Stimulated activated CD4-positive, alpha-beta T cell treated with anti-CD3 and anti-CD28 coated beads, Interleukin-12 subunit alpha, Interleukin-12 subunit beta, amount 100 ng/mL, for 48 hours (primary cell): ENCODE data around the gene UNC50.
"Not testable (repeated sequence)": the region's sequence is repeated elsewhere in the genome, so short reads cannot be mapped to it uniquely, and the experiment has no call there.

Experiments used
- DNase-seq, 3 donors: peaks; one replicate each; pipeline ENCODE4 v3.0.0-alpha.2; 2020; ENCODE audit warnings: low read depth in 2 of 3, low spot score in 1 of 3

UNC50 gene

DNA sequence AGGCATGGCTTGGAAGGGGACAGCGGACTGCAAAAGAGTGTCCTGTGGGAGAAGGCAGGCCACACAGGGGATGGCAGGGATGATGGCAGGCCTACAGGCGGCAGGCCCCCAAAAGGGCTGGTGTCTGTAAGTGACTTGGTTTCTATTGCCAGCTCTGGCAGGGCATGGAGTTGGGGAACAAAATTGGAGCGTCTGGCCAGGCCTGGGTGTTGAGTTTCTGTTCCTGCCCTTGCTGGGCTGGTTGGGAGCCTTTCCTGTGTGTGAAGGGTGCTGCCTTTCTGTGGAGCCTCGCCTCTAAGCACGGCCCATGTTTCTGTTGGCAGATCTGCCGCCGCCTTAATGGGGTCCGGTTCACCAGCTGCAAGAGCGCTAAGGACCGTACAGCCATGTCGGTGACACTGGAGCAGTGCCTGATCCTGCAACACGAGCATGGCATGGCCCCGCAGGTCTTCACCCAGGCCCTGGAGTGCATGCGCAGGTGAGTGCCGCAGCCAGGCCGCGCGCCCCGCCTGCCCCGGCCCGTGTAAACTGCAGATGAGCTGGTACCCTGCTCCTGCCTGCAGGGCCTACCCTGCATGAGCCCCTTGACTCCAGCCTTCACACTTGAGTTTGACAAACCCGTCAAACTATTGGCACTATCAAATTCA lies 31.6 kb upstream of the UNC50 start:
- no peak for DNase-seq

DNA sequence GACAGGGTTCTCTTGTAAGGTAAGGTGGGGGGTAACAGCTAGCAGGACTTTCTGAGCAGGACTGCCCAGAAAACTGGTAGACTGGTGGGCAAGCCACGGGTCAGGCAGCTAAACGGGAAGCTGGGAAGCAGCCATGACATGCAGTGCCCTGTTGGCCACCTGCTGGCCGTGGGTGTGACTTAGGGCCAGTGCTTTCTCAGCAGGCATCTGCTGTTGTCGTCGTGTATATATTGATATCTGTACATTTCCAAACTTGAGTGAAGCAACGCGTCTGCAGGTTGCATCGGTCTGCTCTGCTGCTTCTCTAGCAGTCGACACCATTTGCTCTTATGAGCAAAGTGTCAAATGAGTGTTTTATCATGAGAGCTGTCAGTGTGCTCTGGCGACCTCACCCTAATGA lies 31.1 kb upstream of the UNC50 start:
- no peak for DNase-seq

DNA sequence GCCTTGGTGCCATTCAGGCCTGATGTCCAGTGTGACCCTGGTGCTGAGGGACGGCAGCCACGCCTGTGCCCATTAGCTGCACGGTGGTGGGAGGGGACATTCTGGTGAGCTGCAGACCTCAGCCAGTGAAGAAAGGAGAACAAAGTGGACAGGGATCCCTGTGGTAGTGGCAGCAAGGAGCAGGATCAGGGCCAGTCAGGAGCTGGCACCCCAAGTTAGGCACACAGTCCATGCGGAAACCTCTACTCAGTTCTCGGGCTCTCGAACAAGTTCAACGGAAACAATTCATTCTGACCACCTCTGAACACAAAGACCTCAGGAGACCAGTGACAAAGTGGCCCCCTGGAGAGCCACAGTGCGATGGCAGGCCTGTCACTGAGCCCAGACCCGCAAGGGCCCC lies 30.2 kb upstream of the UNC50 start:
- no peak for DNase-seq

DNA sequence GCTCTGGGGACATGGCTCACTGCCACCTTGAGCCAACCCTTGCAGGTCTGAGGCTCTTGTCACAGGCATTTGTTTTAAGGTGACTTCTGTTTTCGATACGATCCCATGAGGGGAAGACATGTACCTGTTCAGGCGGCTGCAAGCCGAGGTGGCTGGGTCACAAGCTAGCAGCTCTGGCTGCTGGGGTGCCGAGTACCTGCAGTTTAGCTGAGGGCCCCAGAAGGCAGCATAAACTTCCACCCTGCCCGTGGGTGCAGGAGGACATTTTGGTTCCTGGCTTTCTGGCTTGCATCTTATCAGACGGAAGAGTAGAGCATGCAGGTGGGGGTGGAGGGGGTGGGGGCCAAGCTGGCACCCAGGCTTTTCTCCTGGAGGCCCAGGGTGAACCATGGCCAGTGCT lies 28.5 kb upstream of the UNC50 start:
- DNase-seq = no peak

DNA sequence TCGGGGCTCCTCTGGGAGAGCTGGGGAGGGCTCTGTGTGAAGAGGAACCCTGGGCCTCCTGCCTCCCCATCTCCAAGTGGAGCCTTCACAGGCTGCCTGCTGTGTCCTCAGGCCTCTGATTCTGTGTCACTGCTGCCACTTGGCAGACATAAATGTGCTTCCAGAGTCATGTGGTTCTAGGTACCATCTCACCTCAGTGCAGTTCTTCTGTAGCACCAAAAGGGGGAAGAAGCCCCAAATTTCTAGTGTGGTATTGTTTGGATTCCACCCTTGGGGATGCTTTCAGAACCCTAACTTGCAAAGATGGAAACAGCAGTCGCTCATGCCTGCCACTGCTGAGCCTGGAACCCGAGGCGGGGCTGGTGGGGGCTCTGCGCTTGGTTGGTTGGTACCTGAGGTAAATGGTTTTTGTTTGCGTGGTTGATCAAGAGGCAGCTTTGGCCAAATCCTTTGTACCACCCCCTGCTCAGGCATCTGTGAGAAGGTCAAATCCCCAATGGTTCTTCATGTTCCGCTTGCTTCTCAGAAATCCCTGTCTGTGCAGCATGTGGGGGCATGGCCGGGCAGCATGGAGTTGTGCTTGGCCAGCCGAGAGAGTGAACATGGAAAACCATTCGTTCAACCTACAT lies 27.6 kb upstream of the UNC50 start:
- no peak for DNase-seq

DNA sequence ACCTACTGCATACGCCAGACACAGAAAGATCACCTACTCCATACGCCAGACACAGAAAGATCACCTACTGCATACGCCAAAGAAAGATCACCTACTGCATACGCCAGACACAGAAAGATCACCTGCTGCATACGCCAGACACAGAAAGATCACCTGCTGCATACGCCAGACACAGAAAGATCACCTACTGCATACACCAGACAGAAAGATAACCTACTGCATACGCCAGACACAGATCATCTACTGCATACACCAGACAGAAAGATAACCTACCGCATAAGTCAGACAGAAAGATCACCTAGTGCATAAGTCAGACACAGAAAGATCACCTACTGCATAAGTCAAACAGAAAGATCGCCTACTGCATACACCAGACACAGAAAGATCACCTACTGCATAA lies 25.9 kb upstream of the UNC50 start:
- no peak for DNase-seq

DNA sequence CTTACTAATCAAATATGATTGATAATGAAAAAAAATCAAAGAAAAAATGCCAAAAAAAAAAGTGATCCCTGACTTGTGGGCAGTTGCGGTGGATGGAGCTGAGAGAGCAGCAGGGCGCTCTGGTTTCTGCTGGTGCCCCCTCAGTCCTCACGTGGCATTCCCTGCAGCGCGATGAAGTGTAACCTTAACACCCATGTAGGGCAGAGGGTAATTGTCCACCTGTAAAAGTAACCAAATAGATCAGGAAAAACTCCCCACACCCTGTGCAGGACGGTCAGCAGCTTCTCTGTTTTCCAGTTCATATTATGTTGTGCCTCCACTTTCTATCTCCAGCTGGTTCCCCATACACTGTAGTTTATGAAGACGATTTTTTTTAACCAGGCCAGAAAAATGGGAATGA lies 25.1 kb upstream of the UNC50 start:
- DNase-seq = no peak

DNA sequence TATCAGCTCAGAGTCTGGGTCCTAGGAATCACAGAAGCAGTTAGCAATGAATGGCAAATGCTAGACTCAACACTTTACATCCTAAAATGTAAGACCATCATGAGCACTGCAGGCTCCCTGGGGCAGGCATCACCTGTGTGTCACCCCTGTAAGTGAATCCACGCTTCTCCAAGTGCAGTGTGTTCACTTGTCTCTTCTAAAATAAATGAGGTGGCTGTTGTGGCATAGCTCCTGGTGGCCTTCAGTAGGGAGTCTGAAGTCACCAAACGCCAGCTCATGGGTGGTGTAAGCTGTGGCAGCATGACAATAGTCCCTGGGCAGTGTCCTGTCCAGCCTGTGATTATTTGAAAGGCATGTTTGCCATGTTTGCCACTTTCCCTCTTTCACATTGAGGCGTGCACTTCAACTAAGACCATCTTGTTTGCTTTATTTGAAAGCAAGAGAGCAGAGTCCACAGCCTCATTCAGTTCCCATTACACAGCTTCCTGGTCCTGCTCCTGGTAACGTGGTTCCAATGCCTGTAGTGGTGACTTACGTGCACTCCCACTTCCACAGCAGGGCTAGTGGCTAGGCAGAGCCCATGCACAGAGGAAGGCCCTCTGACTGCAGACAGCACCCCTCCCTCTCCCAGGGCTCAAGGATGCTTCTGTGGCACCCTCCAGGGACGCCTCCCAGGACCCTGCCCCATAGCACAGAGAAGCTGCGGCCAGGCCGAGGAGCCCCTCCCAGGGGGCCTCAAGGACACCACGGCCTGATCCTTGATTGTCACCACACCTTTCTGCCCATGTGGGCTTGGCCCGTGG lies 24.4 kb upstream of the UNC50 start:
- DNase-seq = no peak

DNA sequence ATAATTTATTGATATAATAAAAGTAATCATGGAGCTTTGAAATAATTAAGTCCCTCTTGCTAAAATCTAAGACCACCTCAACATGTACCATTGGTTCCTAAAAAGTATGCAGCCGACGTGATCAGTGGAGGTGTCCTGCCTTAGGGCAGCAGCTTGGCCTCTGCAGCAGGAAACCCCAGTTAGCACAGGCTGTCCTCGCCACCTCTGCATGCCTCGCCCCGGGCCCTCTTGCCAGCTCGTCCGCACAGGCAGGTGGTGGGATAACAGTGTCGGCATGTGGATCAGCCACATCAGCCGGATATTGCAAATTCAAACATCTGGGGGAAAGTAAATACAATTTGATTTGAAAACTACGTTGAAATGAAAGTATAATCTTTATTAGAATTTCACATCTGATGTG lies 23.0 kb upstream of the UNC50 start:
- no peak for DNase-seq

DNA sequence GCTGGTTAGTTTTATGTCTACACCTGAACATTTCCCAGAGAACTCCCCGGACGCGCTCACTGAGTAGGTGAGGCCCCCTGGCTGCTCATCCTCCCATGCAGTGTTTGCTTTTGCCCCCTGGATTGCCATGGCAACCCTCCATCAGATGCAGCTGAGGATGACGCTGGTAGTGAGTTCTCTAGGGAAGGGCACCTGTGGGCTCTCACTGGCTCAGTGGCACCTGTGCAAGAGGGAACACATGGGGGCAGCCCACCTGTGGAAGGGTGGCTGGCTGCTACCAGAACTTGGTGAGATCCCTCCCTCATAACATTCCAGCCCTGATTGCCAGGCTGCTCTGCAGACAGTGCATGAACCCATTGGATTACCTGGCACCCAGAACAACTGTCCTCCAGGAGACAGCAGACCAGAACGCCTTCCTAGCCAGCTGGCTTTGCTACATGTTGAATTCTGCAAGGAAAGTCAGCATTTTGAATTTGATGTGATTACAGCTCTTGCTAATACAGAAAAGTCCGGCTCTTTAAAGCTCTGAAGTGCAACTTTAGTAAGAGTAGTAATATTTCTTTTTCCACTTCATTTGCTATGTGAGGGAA lies 21.7 kb upstream of the UNC50 start:
- no peak for DNase-seq

DNA sequence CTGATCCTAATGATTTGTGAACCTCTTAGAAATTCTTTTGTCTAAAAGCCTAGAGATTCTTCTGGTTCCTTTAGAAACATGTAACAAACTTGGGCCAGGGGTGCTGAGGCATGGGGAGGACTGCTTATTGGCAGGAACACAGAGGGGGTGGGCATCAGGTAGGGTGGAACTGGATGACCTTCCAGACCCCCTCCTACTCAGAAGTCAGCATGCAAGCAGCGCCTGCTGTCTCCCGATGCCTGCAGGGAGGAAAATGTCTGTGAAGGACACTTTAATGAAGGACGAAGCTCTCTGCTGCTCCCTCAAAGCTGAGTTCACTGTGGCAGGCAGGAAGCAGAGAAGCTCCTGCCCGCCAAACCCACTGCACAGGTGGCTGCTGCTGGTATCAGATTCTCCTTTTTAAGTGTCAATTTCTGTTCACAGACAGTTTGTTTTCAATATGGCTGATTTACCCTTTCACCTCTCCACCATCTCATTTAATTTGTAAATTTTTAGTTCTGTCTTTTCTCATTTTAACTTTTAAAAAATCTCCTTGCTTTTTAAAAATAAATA lies 19.4 kb upstream of the UNC50 start:
- no peak for DNase-seq

DNA sequence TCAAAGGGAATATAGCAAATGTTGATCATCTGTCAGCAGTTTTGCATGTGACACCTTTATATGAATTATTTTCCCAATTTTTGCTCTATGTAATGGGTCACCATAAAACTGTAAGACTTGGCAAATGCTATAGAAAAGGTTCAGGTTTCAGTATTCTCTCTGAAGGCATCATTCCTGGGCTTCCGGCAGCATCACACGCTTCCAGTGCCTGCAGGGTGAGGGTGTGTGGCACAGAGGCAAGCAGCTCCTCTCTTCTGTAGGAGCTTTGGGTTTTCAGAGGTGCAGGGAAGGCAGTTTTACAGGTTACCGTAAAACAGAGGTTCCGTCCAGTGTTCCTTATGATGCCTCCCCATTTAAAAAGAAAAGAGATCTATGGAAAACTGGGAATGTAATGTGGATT lies 18.9 kb upstream of the UNC50 start:
- DNase-seq = no peak

DNA sequence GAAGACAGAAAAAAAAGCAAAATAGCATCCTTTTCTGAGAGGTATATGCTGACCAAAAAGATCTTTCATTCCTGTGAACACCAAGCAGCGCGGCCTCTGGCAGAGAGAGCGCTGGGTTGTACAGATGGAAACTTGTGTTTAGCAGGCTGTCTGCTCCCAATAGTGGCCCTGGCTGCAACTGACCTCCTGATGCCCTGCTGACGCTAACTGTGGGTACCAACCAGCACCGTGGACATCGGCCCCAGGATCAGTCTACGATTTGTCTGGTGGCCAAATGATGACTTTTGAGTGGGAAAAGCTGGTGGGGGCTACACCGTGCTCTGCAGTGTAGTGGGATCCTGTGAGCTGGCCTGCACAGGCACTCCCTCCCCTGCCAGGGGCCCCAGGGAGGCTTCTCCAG lies 15.8 kb upstream of the UNC50 start:
- DNase-seq = no peak

DNA sequence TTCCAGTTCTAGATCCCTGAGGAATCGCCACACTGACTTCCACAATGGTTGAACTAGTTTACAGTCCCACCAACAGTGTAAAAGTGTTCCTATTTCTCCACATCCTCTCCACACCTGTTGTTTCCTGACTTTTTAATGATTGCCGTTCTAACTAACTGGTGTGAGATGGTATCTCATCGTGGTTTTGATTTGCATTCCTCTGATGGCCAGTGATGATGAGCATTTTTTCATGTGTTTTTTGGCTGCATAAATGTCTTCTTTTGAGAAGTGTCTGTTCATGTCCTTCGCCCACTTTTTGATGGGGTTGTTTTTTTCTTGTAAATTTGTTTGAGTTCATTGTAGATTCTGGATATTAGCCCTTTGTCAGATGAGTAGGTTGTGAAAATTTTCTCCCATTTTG lies 13.7 kb upstream of the UNC50 start:
- DNase-seq = not testable (repeated sequence)

DNA sequence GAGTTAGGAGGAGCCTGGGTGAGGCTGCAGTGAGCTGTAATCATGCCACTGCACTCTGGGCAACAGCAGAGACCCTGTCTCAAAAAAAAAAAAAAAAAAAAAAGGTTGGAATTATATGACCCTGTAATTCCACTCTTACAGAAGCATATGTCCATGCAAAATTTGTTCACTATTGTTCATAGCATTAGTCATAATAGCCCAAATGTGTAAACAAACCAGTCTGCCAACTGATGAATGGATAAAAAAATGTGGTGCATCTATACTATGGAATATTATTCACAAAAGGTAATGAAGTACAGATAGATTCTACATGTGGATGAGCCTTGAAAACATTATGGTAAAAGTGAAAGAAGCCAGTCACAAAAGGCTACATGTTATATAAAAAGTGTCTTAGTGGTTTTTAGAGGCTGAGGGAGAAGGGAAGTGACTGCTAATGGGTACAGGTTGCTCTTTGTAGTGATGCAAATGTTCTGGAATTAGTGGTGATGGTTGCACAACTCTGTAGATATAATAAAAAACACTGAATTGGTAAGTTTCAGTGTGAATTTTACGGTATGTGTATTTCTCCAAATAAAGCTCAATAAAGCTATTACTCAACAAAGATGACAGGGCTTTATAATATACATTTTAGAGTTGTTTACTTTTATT lies 9.5 kb upstream of the UNC50 start:
- no peak for DNase-seq

DNA sequence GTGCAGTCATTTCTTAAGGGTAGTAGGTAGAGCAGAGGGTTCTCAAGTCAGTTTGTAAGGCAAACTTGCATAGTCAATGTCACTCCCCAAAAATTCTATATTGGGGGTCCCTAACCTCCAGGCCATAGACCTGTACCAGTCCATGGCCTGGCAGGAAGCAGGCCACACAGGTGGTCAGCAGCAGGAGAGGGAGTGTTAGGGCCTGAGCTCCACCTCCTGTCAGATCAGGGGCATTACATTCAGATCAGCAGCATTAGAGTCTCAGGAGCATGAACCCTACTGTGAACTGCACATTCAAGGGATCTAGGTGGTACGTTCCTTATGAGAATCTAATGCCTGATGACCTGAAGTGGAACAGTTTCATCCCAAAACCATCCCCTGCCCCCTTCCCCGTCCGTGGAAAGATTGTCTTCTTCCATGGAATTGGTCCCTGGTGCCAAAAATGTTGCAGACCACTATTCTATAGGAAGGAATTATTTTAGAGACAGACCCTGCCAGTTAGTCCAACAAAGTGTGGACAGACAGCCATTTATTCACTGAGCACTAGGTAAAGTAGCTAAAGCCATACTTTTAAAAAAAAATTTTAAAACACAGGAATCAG lies 6.8 kb upstream of the UNC50 start:
- DNase-seq = no peak

DNA sequence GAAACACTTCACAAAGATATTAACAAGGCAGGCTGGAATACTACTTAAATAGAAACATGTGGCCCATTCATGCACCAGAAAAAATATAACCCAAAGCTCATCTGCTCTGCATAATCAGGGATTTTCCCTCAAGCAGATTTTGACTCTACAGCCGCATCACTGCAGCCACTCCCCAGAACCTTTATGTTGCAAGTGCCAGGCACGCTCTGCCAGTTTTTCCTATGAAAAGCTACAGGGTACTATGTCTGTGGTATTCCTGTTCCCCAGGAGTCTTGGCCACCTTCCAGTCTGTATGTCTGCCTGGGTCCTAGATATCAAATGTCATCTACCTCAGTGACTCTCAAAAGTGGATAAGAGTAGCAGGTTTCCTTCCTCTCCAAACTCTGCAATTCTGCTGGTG lies 3.8 kb upstream of the UNC50 start:
- DNase-seq = no peak

DNA sequence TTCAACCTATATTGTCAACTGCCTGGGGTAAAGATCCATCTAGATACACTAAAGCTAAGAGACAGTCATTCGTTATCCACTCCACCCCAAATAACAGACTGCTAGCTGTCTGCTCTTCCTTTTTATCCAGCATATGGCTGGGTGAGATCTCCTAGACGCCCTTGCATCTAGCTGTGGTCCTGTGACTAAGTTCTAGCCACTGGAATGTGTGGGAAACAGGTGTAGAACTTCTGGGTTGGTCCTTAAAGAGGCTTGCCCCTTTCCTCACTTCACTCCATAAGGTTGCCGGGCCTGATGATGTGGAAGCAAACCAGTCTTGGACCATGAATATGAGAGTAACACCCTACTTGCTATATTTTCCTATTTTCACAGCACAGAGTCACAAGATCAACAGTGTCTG lies 3.3 kb upstream of the UNC50 start:
- no peak for DNase-seq

DNA sequence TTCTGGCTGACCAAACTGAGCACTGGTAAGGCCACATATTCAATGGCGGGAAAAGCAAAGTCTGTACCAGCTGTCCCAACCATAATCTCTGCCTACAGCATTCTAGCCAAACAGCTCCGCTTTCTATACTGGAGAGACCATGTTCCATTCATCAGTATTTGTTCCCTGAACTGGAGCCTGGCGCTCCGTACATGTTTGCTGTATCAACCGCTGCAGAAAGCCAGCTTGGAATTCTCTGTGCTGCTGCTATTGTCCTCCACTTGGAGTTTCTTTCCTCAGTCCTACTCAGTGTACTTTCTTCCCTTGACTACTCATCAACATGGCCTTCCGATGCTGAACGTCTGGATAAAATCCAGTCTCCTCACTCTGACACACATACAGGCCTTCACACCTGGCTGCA lies 2.0 kb upstream of the UNC50 start:
- no peak for DNase-seq

DNA sequence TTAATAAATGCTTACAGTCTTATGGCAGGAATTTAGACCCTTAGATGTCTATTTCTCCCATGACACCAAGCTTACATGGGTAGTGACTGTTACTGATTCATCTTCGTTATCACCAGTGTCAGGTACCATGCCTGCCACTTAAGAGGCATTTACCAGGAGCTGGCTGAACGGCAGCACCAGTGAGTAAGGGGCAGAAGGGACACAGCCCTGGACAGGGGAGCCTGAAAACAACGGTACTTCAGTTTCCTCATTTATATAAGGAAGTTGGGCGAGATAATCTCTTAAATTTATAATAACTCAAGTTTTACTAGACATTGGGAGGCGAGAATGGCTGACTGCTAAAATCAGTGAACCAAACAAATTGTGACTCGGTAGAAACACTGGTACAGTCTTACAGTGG lies 1.3 kb upstream of the UNC50 start:
- DNase-seq = no peak

DNA sequence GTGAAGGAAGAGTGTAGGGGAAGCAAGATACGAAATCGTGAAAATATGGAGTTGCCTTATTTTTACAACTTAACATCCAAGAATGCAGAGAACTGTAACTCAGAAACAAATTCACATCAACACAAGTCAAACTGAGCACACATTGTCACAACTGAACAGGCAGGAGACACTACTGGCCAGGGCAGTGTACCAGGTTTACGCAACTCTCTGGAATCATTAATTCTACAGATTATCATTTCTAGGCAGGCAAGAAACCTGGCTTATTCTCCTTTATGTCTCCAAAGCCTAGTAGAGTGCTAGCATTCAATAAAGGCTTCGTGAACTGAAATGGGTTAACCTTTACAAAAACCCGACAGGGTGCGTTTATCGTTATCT lies 661 bp upstream of the UNC50 start:
- no peak for DNase-seq
